ENCODE results near the gene PAF1. TPM values are rescaled to one million over a fixed set of nuclear protein-coding genes. Genes with fewer than 3 reads are reported as not detected.
A peak's percentile ranks its signal among the peaks of the same experiment; 100 is the strongest.

Gene PAF1
- total and polyA plus RNA-seq, 12 donors: 46.8 to 86.9 (median 52.9) TPM

GRCh38 chr19:39347332-39348164 lies 43.4 kb downstream of the PAF1 start:
- 74 to 85% (median 77%) methylated on average over 2 to 4 of the region's 4 CpGs for WGBS, 4 donors
- peaks cover 8 to 58% of the 10 kb centered on the region in 2 donors for H3K4me1 ChIP-seq (replicated peaks in 1 of 2)

GRCh38 chr19:39345956-39346355 lies 45.0 kb downstream of the PAF1 start:
- peaks cover 8 to 52% of the 10 kb centered on the region in 2 donors for H3K4me1 ChIP-seq (replicated peaks in 1 of 2)
- H3K36me3 ChIP-seq (replicated peaks in 1 of 2): peaks cover 0 to 10% of the 10 kb centered on the region in 2 donors
- no peaks in the 10 kb centered on the region for H3K9me3 ChIP-seq (replicated peaks in 1 of 3)
- H3K27ac ChIP-seq: no peak overlapping the region
- TF ChIP-seq CTCF (IDR thresholded peaks at IDR 0.05) (no peak), POLR2A (IDR thresholded peaks at IDR 0.05) (no peak)
- DNase-seq: no peak
- no peaks in the 10 kb centered on the region for H3K27me3 ChIP-seq
- intact Hi-C loops (cut with DNase I): loop anchor here in 1 of 2 donors (5.0 kb wide), 1 partner anchor 36 kb away; no protein-coding TSS in a partner anchor
- WGBS, 4 donors: 79 to 92% (median 84%) methylated on average over 1 of the region's 1 CpG
- no peak overlapping the region for H3K4me3 ChIP-seq

More at GRCh38 chr19:39347332-39348164, 43.4 kb downstream of the PAF1 start:
- Histone ChIP-seq H3K9me3 (replicated peaks in 1 of 3) (no peaks in the 10 kb centered on the region), H3K36me3 (replicated peaks in 1 of 2) (peaks cover 0 to 17% of the 10 kb centered on the region in 2 donors), H3K4me3 (no peak overlapping the region), H3K27ac (peak overlapping the region in 2 of 5 donors; percentile 36 to 40), H3K27me3 (no peaks in the 10 kb centered on the region)
- intact Hi-C loops (cut with DNase I): loop anchor here in 1 of 2 donors (5.0 kb wide), 1 partner anchor 35 kb away; no protein-coding TSS in a partner anchor
- TF ChIP-seq POLR2A (IDR thresholded peaks at IDR 0.05): peak in 1 of 2 donors; percentile 18
- TF ChIP-seq CTCF (IDR thresholded peaks at IDR 0.05): no peak
- peak in 1 of 7 donors; percentile 23 for DNase-seq

GRCh38 chr19:39342647-39343305 lies 48.1 kb downstream of the PAF1 start:
- peak overlapping the region in 4 of 5 donors; percentile 19 to 99 (median 86) for H3K27ac ChIP-seq
- peak; percentile 37 to 65 (median 46) for DNase-seq
- peak overlapping the region in 2 of 4 donors; percentile 89 to 91 for H3K4me3 ChIP-seq
- no peaks in the 10 kb centered on the region for H3K36me3 ChIP-seq (replicated peaks in 1 of 2)
- no peaks in the 10 kb centered on the region for H3K9me3 ChIP-seq (replicated peaks in 1 of 3)
- intact Hi-C loops (cut with DNase I): no loop called here
- peaks cover 8 to 52% of the 10 kb centered on the region in 2 donors for H3K4me1 ChIP-seq (replicated peaks in 1 of 2)
- no peaks in the 10 kb centered on the region for H3K27me3 ChIP-seq
- 1 to 5% (median 3%) methylated on average over 7 to 50 of the region's 51 CpGs for WGBS, 4 donors
- TF ChIP-seq POLR2A (IDR thresholded peaks at IDR 0.05) (no peak), CTCF (IDR thresholded peaks at IDR 0.05) (no peak)

Data from adrenal gland (tissue), 12 donors.